ENCODE measurements around the gene LRMDA.

The LRMDA gene

DNA sequence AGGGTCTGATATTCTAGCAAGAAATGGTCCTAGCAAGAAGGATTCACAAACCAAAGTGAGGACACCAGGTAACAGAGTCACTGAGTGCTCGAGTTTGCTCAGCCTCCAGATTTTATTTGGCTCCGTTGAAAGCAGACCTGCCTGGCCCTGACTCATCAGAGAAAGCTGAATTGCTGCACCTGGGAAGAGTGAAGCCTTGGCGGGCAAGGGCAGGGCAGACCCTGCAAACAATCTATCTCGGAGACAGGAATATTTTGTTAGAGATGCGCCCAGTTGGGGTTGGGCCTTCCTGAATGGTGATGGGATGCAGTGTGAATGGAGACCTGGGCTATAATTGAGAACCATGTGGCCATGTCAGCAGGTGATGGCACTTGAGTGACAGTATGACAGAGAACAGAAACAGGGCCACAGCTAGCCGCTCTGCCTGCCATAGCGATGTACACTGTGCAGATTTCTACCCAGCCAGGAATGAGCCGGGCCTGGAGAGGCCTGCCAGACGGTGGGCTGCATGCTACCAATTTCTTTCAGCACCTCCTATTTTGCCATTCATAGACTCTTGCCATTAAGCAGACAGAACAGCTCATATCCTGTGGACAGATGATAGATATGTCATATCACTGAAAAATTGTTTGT, 744.2 kb downstream of the LRMDA start:
- DNase-seq = no peak
- TF ChIP-seq, protein P1, sequence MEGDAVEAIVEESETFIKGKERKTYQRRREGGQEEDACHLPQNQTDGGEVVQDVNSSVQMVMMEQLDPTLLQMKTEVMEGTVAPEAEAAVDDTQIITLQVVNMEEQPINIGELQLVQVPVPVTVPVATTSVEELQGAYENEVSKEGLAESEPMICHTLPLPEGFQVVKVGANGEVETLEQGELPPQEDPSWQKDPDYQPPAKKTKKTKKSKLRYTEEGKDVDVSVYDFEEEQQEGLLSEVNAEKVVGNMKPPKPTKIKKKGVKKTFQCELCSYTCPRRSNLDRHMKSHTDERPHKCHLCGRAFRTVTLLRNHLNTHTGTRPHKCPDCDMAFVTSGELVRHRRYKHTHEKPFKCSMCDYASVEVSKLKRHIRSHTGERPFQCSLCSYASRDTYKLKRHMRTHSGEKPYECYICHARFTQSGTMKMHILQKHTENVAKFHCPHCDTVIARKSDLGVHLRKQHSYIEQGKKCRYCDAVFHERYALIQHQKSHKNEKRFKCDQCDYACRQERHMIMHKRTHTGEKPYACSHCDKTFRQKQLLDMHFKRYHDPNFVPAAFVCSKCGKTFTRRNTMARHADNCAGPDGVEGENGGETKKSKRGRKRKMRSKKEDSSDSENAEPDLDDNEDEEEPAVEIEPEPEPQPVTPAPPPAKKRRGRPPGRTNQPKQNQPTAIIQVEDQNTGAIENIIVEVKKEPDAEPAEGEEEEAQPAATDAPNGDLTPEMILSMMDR (IDR thresholded peaks at IDR 0.05; ENCODE audit: low read depth, low read length) = no peak

DNA sequence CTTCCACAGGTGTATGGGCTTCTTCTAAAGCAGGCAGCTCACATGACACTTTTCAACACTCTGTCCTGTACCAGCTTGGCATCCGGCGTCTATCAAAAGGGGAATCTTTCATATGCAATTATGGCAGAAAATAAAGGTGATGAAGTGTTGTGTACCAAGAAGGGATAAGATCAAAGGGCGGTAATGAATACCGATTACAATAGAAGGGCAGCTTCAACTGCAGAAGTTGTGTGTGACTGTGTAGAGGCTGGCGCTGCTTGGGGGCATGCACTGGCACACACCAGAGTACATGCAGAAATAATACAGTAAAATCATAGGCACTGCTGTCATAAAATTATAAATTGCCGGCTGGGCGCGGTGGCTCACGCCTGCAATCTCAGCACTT, 744.7 kb downstream of the LRMDA start:
- H3K27ac ChIP-seq = no peak overlapping the region
- H3K4me3 ChIP-seq (ENCODE audit: low read depth, low read length) = no peak overlapping the region
- no peaks in the 10 kb centered on the region for H3K27me3 ChIP-seq (ENCODE audit: insufficient read depth, low read depth, severe bottlenecking)
- TF ChIP-seq, protein P1 (IDR thresholded peaks at IDR 0.05; ENCODE audit: low read depth, low read length) = no peak
- H3K9me3 ChIP-seq (ENCODE audit: severe bottlenecking) = peaks cover 11% of the 10 kb centered on the region
- H3K36me3 ChIP-seq = no peaks in the 10 kb centered on the region
- DNase-seq = no peak

More for the DNA sequence above, 744.2 kb downstream of the LRMDA start:
- H3K4me3 ChIP-seq (ENCODE audit: low read depth, low read length) = no peak overlapping the region
- no peaks in the 10 kb centered on the region for H3K36me3 ChIP-seq
- H3K9me3 ChIP-seq (ENCODE audit: severe bottlenecking) = peaks cover 11% of the 10 kb centered on the region
- H3K27me3 ChIP-seq (ENCODE audit: insufficient read depth, low read depth, severe bottlenecking) = no peaks in the 10 kb centered on the region
- no peak overlapping the region for H3K27ac ChIP-seq

- Histone ChIP-seq H3K36me3 (no peaks in the 10 kb centered on the region), H3K27me3 (ENCODE audit: insufficient read depth, low read depth, severe bottlenecking) (no peaks in the 10 kb centered on the region), H3K27ac (no peak overlapping the region), H3K4me3 (ENCODE audit: low read depth, low read length) (no peak overlapping the region), H3K9me3 (ENCODE audit: severe bottlenecking) (peaks cover 6% of the 10 kb centered on the region)
- TF ChIP-seq, protein P1 (IDR thresholded peaks at IDR 0.05; ENCODE audit: low read depth, low read length) = no peak
- DNase-seq = no peak
Observed at GRCh38 chr10:76177936-76178335, 746.5 kb downstream of the LRMDA start.

DNA sequence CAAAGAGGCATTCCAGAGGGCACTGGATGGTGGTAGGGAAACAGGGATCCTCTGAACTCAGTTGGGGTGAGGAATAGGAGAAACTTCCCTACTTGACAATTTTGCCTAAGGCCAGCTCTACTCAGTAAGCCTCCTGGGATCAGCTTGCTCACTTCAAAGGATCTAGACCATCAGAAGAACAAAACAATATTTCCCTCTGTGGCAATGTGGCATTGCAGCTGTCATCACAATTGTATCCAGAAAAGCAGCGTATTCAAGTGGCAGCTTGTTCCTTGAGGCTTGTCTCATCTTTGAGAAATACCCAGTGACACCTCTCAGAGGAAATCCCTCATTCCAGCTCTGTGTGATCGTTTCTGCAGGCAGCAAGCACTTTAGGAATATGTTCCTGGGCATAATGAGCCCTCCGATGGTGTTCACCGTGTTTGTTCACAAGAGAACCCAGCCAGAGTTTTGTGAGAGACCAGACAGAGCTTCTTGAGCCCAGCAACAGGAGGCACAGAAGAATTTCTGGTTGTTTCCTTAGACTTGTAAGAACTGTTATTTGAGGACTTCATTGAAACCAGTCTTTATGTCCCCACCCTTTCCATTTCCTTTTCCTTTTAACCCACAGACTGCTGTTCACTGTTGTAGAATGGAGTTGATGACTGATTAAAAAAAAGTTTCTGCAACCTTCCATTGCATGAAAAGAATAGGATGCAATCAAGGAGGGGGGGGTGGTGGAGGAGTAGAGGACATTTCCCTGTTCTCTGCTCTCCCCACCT, 747.3 kb downstream of the LRMDA start:
- no peak for DNase-seq
- Histone ChIP-seq H3K27me3 (ENCODE audit: insufficient read depth, low read depth, severe bottlenecking) (no peaks in the 10 kb centered on the region), H3K27ac (no peak overlapping the region), H3K9me3 (ENCODE audit: severe bottlenecking) (no peaks in the 10 kb centered on the region), H3K4me3 (ENCODE audit: low read depth, low read length) (no peak overlapping the region), H3K36me3 (no peaks in the 10 kb centered on the region)
- TF ChIP-seq, protein P1 (IDR thresholded peaks at IDR 0.05; ENCODE audit: low read depth, low read length) = no peak

- H3K9me3 ChIP-seq (ENCODE audit: severe bottlenecking) = no peaks in the 10 kb centered on the region
- TF ChIP-seq, protein P1 (IDR thresholded peaks at IDR 0.05; ENCODE audit: low read depth, low read length) = no peak
Observed at GRCh38 chr10:76179806-76180205, 748.4 kb downstream of the LRMDA start.

More at GRCh38 chr10:76179806-76180205, 748.4 kb downstream of the LRMDA start:
- no peaks in the 10 kb centered on the region for H3K27me3 ChIP-seq (ENCODE audit: insufficient read depth, low read depth, severe bottlenecking)
- no peak for DNase-seq
- no peak overlapping the region for H3K27ac ChIP-seq
- no peak overlapping the region for H3K4me3 ChIP-seq (ENCODE audit: low read depth, low read length)
- H3K36me3 ChIP-seq = no peaks in the 10 kb centered on the region

All from WERI-Rb-1 (cell line).